Fibroblast of villous mesenchyme (primary cell): Measurements from ENCODE around the gene KIF26B. TPM values are rescaled to one million over a fixed set of nuclear protein-coding genes. Genes with fewer than 3 reads are reported as not detected.
A peak's percentile ranks its signal among the peaks of the same experiment; 100 is the strongest.

Source experiments
- DNase-seq: peaks from one replicate; pipeline ENCODE4 v3.0.0-alpha.2; 2010; ENCODE audit warnings: low read depth
- H3K4me3 ChIP-seq: 2 replicates; pipeline ENCODE4 v1.5.1; 2011; ENCODE audit warnings: low read depth, mild to moderate bottlenecking, low read length
- CTCF ChIP-seq: IDR thresholded peaks from 2 replicates; pipeline ENCODE4 v1.5.1; 2012; ENCODE audit warnings: low read depth, mild to moderate bottlenecking, low read length; ENCODE audit not compliant: insufficient read depth
- total RNA-seq: library from RNA; depleted of rRNA; stranded (reverse); fragments of >200 nt; gene quantifications from 2 replicates; pipeline ENCODE4 v1.2.3, GENCODE V29; 2012

Gene KIF26B
- total RNA-seq, 1 donor: 12.1 TPM

DNA sequence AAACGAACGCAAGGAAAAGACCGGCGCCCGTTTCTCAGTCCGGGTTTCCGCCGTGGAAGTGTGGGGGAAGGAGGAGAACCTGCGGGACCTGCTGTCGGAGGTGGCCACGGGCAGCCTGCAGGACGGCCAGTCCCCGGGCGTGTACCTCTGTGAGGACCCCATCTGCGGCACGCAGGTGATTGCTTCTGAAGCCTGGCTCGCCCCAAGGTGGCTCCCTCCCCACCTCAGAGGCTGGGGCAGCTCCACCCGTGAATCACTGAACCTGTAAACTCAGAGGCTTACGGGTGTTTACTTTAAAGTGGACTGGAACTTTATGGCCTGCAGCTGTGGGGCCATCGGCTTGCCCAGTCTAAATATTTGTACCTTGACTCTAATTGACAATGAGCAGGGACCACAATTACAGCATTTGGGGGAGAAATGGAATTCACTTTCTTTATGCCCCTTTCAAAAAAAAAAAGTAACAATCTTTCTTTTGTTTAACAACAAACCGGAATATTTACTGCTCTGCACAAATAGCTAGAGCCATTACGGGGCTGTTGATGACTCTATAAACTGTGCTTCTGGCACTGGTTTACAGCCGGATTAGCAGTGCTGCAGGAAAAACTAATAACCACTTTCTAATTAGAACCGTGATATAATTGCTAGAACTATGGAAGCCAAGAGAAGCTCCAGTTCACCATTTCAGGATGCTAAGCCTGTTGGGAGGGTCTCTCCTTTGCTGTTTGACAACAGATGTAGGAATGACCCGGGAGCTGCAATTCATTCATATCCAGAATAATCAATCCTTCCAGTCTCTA lies 454.8 kb downstream of the KIF26B start:
- no peak overlapping the region for H3K4me3 ChIP-seq
- no peak for TF ChIP-seq CTCF
- DNase-seq: peak; percentile 44

- no peak for TF ChIP-seq CTCF
- DNase-seq: no peak
- H3K4me3 ChIP-seq: no peak overlapping the region
These were observed 456.5 kb downstream of the KIF26B start for GRCh38 chr1:245611251-245611650.

- no peak overlapping the region for H3K4me3 ChIP-seq
- peak; percentile 9 for DNase-seq
- TF ChIP-seq CTCF: no peak
These were observed 459.7 kb downstream of the KIF26B start for GRCh38 chr1:245614476-245614875.

DNA sequence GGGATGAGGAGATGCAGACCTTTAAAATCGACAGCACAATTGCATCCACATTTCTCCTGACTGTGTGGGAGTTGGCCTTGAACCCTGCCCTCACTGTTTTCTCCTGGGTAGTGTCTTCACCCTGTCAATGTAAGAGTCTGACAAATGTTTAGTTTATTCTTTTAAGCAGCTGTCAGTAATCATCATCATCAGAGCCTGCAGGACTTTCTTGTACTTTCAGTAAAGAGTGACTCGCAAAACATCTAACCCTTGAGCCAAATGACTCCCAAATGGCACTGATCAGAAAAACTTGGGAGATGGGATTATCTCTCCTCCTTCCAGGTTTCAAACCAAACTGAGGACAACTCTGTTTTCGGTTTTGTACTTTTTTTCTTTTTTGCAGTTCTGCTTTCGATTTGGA lies 460.2 kb downstream of the KIF26B start:
- no peak overlapping the region for H3K4me3 ChIP-seq
- DNase-seq: peak; percentile 8
- TF ChIP-seq CTCF: no peak

- H3K4me3 ChIP-seq: no peak overlapping the region
- DNase-seq: no peak
- no peak for TF ChIP-seq CTCF
These were observed 466.8 kb downstream of the KIF26B start for GRCh38 chr1:245621589-245621988.

DNA sequence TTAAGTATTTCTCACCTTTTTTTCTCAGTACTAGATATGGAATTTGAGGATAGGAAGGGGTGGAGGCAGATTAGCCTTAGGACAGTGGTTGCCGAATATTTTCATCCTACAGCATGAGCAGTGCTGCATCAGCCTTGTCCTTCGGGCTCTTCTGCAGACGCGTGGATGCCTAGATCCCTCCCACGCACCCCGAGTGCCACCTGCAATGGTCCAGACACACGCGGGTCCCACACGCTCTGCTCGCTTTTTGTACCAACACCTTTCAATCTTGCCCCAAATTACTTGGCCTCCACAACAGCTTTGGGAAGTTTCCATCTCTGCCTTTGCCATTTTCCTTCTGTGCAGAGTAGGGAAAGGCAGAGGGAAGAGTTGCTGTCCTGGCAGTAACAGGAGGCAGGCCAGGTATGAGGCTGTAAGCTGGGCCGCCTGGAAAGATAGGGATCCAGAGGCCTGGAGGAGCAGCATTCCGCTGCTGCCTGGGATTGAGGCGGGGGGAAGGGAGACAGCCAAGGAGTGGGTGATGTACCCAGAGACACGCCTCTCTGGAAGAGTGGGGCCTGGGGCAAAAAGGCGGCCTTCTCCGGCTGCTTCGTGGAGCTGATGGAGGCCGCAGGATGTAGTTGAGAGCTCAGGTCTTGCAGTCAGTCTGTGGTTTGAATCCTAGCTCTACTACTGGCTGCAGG lies 467.7 kb downstream of the KIF26B start:
- no peak for DNase-seq
- H3K4me3 ChIP-seq: no peak overlapping the region
- no peak for TF ChIP-seq CTCF
